Neural cell (in vitro differentiated cells): ENCODE data around the gene COL23A1. TPM values are rescaled to one million over a fixed set of nuclear protein-coding genes. Genes with fewer than 3 reads are reported as not detected.

Experiments
- H2AFZ ChIP-seq: fragments of 200-600, 300-800 bp; sonication (generic), shearing (Covaris generic); 2 replicates; pipeline ENCODE4 v1.6.0; 2014; ENCODE audit warnings: low read depth, mild to moderate bottlenecking, antibody characterized with exemption, low read length, moderate library complexity
- H3F3A ChIP-seq: fragments of 200-600 bp; shearing (Covaris generic); 2 replicates; pipeline ENCODE4 v1.6.1; 2016; ENCODE audit warnings: mild to moderate bottlenecking, moderate library complexity, mixed read lengths, antibody characterized with exemption, low read length; ENCODE audit not compliant: insufficient read depth, poor library complexity, severe bottlenecking
- H3K27ac ChIP-seq: fragments of 200-600, 300-800 bp; sonication (generic), shearing (Covaris generic); 2 replicates; pipeline ENCODE4 v1.5.1; 2014; ENCODE audit warnings: mild to moderate bottlenecking, low read length, moderate library complexity
- H3K27me3 ChIP-seq: fragments of 300-800, 200-600 bp; sonication (generic), shearing (Covaris generic); 2 replicates; pipeline ENCODE4 v1.6.0; 2014; ENCODE audit warnings: mild to moderate bottlenecking, low read depth, low read length, moderate library complexity; ENCODE audit not compliant: insufficient read depth
- H3K36me3 ChIP-seq: fragments of 300-800, 200-600 bp; sonication (generic), shearing (Covaris generic); 2 replicates; pipeline ENCODE4 v1.5.1; 2014; ENCODE audit warnings: mild to moderate bottlenecking, antibody characterized with exemption, low read length, moderate library complexity; ENCODE audit not compliant: insufficient read depth
- H3K4me2 ChIP-seq: fragments of 300-800, 200-600 bp; sonication (generic), shearing (Covaris generic); 2 replicates; pipeline ENCODE4 v1.6.0; 2014; ENCODE audit warnings: mild to moderate bottlenecking, low read length
- H3K4me3 ChIP-seq: fragments of 300-800, 200-600 bp; sonication (generic), shearing (Covaris generic); 2 replicates; pipeline ENCODE4 v1.5.1; 2014; ENCODE audit warnings: mild to moderate bottlenecking, low read length, moderate library complexity
- H3K79me2 ChIP-seq: fragments of 200-600 bp; shearing (Covaris generic); replicated peaks from 2 replicates; pipeline ENCODE4 v1.6.0; 2014; ENCODE audit warnings: mild to moderate bottlenecking, low read length, moderate library complexity; ENCODE audit not compliant: insufficient read depth
- H3K9ac ChIP-seq: fragments of 300-800, 200-600 bp; sonication (generic), shearing (Covaris generic); 2 replicates; pipeline ENCODE4 v1.6.1; 2016; ENCODE audit warnings: mild to moderate bottlenecking, low read length, mixed read lengths
- H3K9me2 ChIP-seq: fragments of 200-600 bp; shearing (Covaris generic); 2 replicates; pipeline ENCODE4 v1.6.1; 2016; ENCODE audit warnings: mild to moderate bottlenecking, low read length, mixed read lengths; ENCODE audit not compliant: insufficient read depth
- H3K9me3 ChIP-seq: fragments of 200-600, 300-800 bp; sonication (generic), shearing (Covaris generic); 2 replicates; pipeline ENCODE4 v1.6.1; 2016; ENCODE audit warnings: mild to moderate bottlenecking, mixed run types, low read length, moderate library complexity, mixed read lengths
- H4K20me1 ChIP-seq: fragments of 200-600 bp; shearing (Covaris generic); 2 replicates; pipeline ENCODE4 v1.6.1; 2016; ENCODE audit warnings: mild to moderate bottlenecking, mixed run types; ENCODE audit not compliant: insufficient read depth
- CTCF ChIP-seq: fragments of 450-650 bp; IDR thresholded peaks from 2 replicates; pipeline ENCODE4 v1.5.1; 2014; ENCODE audit warnings: antibody characterized with exemption, mild to moderate bottlenecking, moderate library complexity; ENCODE audit not compliant: poor library complexity, severe bottlenecking
- EP300 ChIP-seq: fragments of 450-650 bp; conservative IDR thresholded peaks from 2 replicates; pipeline ENCODE4 v1.6.1; 2014; ENCODE audit warnings: antibody characterized with exemption, mild to moderate bottlenecking, moderate library complexity; ENCODE audit not compliant: poor library complexity, severe bottlenecking
- EZH2 ChIP-seq: fragments of 200-600, 300-800 bp; shearing (Covaris generic), sonication (generic); IDR thresholded peaks from 2 replicates; pipeline ENCODE4 v1.6.1; 2014; ENCODE audit warnings: antibody characterized with exemption, low read length, borderline replicate concordance, mild to moderate bottlenecking; ENCODE audit not compliant: insufficient read depth, poor library complexity, severe bottlenecking
- MXI1 ChIP-seq: fragments of 450-650 bp; conservative IDR thresholded peaks from 2 replicates; pipeline ENCODE4 v1.6.1; 2014; ENCODE audit warnings: antibody characterized with exemption, mild to moderate bottlenecking; ENCODE audit not compliant: poor library complexity, severe bottlenecking
- POLR2AphosphoS5 ChIP-seq: IDR thresholded peaks from 2 replicates; pipeline ENCODE4 v1.6.1; 2012
- RAD21 ChIP-seq: fragments of 450-650 bp; conservative IDR thresholded peaks from 2 replicates; pipeline ENCODE4 v1.6.1; 2014; ENCODE audit warnings: antibody characterized with exemption, mild to moderate bottlenecking, moderate library complexity
- SMC3 ChIP-seq: fragments of 450-650 bp; conservative IDR thresholded peaks from 2 replicates; pipeline ENCODE4 v1.6.1; 2014; ENCODE audit warnings: antibody characterized with exemption, mild to moderate bottlenecking, moderate library complexity; ENCODE audit not compliant: poor library complexity
- TAF1 ChIP-seq: IDR thresholded peaks from 2 replicates; pipeline ENCODE4 v1.6.1; 2012; ENCODE audit warnings: low read depth
- polyA plus RNA-seq: library from polyadenylated mRNA; depleted of rRNA; stranded (reverse); fragments of >200 nt; gene quantifications from 2 replicates; pipeline ENCODE4 v1.2.3, GENCODE V29; 2014
- TF ChIP-seq, protein P1 (sequence below): IDR thresholded peaks from 2 replicates; pipeline ENCODE4 v1.6.1; 2012; ENCODE audit warnings: borderline replicate concordance

COL23A1 gene
- polyA plus RNA-seq, 1 donor from 2014 or later: not detected

GRCh38 chr5:178213748-178214151, 376.4 kb downstream of the COL23A1 start:
- H3K36me3 ChIP-seq: peaks cover 10% of the 10 kb centered on the region
- peaks cover 7% of the 10 kb centered on the region for H4K20me1 ChIP-seq
- H3K9me3 ChIP-seq: no peaks in the 10 kb centered on the region
- TF ChIP-seq EP300 (no peak), RAD21 (no peak), POLR2AphosphoS5 (no peak), SMC3 (no peak), CTCF (no peak)
- H3K9ac ChIP-seq: no peak overlapping the region
- no peak overlapping the region for H3K4me3 ChIP-seq
- no peak overlapping the region for H2AFZ ChIP-seq
- H3K9me2 ChIP-seq: no peaks in the 10 kb centered on the region
- no peaks in the 10 kb centered on the region for H3F3A ChIP-seq
- no peak overlapping the region for H3K27ac ChIP-seq
- H3K27me3 ChIP-seq: no peaks in the 10 kb centered on the region
- H3K4me2 ChIP-seq: no peak overlapping the region
- peaks cover 4% of the 10 kb centered on the region for H3K79me2 ChIP-seq

DNA sequence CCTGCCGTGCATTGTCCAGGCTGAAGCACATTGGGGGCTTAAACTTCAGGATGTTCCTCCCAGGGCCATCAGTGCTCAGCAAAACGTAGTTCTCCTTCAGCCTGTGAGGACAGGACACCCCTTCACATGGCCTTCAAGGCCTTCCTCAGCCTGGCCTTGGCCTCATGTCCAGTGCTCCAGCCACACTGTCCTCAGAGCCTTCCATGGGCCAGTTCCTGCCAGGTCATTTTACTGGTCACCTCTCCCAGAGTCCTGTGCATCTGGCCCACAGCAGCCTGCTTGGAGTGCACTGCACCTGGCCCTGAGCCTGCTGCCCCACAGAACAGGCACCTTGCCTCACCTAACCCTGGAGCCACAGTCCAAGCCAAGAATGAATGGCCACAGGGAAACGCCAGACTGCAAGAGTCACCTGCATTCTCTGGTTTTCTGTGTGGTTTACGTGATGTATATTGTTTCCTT, 377.2 kb downstream of the COL23A1 start:
- Histone ChIP-seq H3K9me3 (no peaks in the 10 kb centered on the region), H3K36me3 (peaks cover 10% of the 10 kb centered on the region), H3K27ac (no peak overlapping the region), H3K4me3 (no peak overlapping the region), H4K20me1 (peaks cover 7% of the 10 kb centered on the region), H2AFZ (no peak overlapping the region), H3K27me3 (no peaks in the 10 kb centered on the region), H3K9me2 (no peaks in the 10 kb centered on the region), H3K9ac (no peak overlapping the region), H3F3A (no peaks in the 10 kb centered on the region), H3K79me2 (peaks cover 11% of the 10 kb centered on the region), H3K4me2 (no peak overlapping the region)
- TF ChIP-seq EP300 (no peak), SMC3 (no peak), RAD21 (no peak), EZH2 (no peak), MXI1 (no peak), TAF1 (no peak), CTCF (no peak), POLR2AphosphoS5 (no peak)
- TF ChIP-seq, protein P1, sequence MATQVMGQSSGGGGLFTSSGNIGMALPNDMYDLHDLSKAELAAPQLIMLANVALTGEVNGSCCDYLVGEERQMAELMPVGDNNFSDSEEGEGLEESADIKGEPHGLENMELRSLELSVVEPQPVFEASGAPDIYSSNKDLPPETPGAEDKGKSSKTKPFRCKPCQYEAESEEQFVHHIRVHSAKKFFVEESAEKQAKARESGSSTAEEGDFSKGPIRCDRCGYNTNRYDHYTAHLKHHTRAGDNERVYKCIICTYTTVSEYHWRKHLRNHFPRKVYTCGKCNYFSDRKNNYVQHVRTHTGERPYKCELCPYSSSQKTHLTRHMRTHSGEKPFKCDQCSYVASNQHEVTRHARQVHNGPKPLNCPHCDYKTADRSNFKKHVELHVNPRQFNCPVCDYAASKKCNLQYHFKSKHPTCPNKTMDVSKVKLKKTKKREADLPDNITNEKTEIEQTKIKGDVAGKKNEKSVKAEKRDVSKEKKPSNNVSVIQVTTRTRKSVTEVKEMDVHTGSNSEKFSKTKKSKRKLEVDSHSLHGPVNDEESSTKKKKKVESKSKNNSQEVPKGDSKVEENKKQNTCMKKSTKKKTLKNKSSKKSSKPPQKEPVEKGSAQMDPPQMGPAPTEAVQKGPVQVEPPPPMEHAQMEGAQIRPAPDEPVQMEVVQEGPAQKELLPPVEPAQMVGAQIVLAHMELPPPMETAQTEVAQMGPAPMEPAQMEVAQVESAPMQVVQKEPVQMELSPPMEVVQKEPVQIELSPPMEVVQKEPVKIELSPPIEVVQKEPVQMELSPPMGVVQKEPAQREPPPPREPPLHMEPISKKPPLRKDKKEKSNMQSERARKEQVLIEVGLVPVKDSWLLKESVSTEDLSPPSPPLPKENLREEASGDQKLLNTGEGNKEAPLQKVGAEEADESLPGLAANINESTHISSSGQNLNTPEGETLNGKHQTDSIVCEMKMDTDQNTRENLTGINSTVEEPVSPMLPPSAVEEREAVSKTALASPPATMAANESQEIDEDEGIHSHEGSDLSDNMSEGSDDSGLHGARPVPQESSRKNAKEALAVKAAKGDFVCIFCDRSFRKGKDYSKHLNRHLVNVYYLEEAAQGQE: no peak
